ENCODE data around the gene CAPS.

DNA sequence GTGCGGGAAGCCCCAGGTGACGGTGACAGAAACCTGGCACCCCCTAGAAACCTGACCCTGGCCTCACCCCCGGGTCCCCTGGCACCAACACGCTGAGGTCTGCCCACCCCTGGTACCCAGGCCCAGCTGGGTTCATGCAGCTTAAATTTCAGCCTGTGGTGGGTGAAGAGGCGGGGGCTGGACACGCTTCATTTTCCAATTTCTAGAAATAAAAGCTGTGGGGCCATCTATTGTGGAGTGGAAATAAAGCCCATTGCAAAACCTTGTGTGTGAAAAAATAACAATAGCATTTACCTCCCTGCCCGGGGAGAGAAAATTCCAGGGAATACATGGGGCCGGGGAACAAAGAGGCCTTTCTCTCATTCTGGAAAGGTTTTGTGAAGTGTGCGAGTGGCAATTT, 36.2 kb upstream of the CAPS start:
- TF ChIP-seq, protein P1, sequence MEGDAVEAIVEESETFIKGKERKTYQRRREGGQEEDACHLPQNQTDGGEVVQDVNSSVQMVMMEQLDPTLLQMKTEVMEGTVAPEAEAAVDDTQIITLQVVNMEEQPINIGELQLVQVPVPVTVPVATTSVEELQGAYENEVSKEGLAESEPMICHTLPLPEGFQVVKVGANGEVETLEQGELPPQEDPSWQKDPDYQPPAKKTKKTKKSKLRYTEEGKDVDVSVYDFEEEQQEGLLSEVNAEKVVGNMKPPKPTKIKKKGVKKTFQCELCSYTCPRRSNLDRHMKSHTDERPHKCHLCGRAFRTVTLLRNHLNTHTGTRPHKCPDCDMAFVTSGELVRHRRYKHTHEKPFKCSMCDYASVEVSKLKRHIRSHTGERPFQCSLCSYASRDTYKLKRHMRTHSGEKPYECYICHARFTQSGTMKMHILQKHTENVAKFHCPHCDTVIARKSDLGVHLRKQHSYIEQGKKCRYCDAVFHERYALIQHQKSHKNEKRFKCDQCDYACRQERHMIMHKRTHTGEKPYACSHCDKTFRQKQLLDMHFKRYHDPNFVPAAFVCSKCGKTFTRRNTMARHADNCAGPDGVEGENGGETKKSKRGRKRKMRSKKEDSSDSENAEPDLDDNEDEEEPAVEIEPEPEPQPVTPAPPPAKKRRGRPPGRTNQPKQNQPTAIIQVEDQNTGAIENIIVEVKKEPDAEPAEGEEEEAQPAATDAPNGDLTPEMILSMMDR (IDR thresholded peaks at IDR 0.05; ENCODE audit: insufficient read depth, low read length, poor library complexity, severe bottlenecking): no peak
- no peak for TF ChIP-seq EZH2phosphoT487 (conservative IDR thresholded peaks at IDR 0.05; ENCODE audit: low read length)

All from SU-DHL-6 (cell line).